Fibroblast of lung (primary cell): ENCODE data around the gene TF. TPM values are rescaled to one million over a fixed set of nuclear protein-coding genes. Genes with fewer than 3 reads are reported as not detected.

Source experiments
- DNase-seq, 2 donors: peaks; one replicate each; pipeline versions ENCODE4 v3.0.0 to v3.0.0-alpha.2; 2010; ENCODE audit warnings: low read depth in 2 of 2
- H2AFZ ChIP-seq: 2 replicates; pipeline ENCODE4 v1.5.1; 2012; ENCODE audit warnings: low read length, control low read depth, inconsistent platforms
- H3K27ac ChIP-seq: 2 replicates; pipeline ENCODE4 v1.5.1; 2011; ENCODE audit warnings: low read length, control low read depth; ENCODE audit not compliant: insufficient read depth
- H3K27me3 ChIP-seq: 2 replicates; pipeline ENCODE4 v1.5.1; 2011; ENCODE audit warnings: mild to moderate bottlenecking, low read length; ENCODE audit not compliant: control insufficient read depth, insufficient read depth
- H3K36me3 ChIP-seq: 2 replicates; pipeline ENCODE4 v1.5.1; 2011; ENCODE audit warnings: low read length; ENCODE audit not compliant: control insufficient read depth, insufficient read depth
- H3K4me1 ChIP-seq: 2 replicates; pipeline ENCODE4 v1.5.1; 2011; ENCODE audit warnings: low read length; ENCODE audit not compliant: control insufficient read depth, insufficient read depth; ENCODE audit errors: extremely low read depth
- H3K4me2 ChIP-seq: 2 replicates; pipeline ENCODE4 v1.5.1; 2011; ENCODE audit warnings: low read length, control low read depth; ENCODE audit not compliant: insufficient read depth; ENCODE audit errors: extremely low read depth
- H3K4me3 ChIP-seq, 4 experiments: fragments of 200-600 bp in 1 of 4; sonication (generic) in 1 of 4; replicated peaks in 1 of 4; 2 replicates each; pipeline ENCODE4 v1.5.1; 2011 to 2016; ENCODE audit warnings: low read length in 4 of 4, low read depth in 3 of 4, mild to moderate bottlenecking in 3 of 4, control low read depth in 2 of 4, inconsistent platforms in 1 of 4, mixed read lengths in 1 of 4; ENCODE audit not compliant: insufficient read depth in 1 of 4; ENCODE audit errors: control extremely low read depth in 1 of 4
- H3K79me2 ChIP-seq: 2 replicates; pipeline ENCODE4 v1.5.1; 2012; ENCODE audit warnings: mild to moderate bottlenecking, low read length, inconsistent platforms; ENCODE audit not compliant: control insufficient read depth, insufficient read depth
- H3K9ac ChIP-seq: 2 replicates; pipeline ENCODE4 v1.5.1; 2011; ENCODE audit warnings: mild to moderate bottlenecking, low read length, control low read depth; ENCODE audit not compliant: insufficient read depth
- H3K9me3 ChIP-seq: 2 replicates; pipeline ENCODE4 v1.5.1; 2012; ENCODE audit warnings: low read depth, low read length; ENCODE audit not compliant: control insufficient read depth, insufficient read depth
- H4K20me1 ChIP-seq: 2 replicates; pipeline ENCODE4 v1.5.1; 2011; ENCODE audit warnings: low read length; ENCODE audit not compliant: control insufficient read depth, insufficient read depth; ENCODE audit errors: extremely low read depth
- CTCF ChIP-seq, 2 donors: IDR thresholded peaks in 1 of 2; conservative IDR thresholded peaks in 1 of 2; 1 replicate in 1 of 2; 2 replicates in 1 of 2; pipeline ENCODE4 v1.5.1; 2011 to 2012; ENCODE audit warnings: low read length in 2 of 2, control low read depth in 1 of 2, inconsistent platforms in 1 of 2, low read depth in 1 of 2, mild to moderate bottlenecking in 1 of 2
- EZH2 ChIP-seq: IDR thresholded peaks from 2 replicates; pipeline ENCODE4 v1.5.1; 2012; ENCODE audit warnings: low read length, control low read depth, mild to moderate bottlenecking; ENCODE audit errors: missing control alignments
- polyA plus RNA-seq, 2 donors: library from polyadenylated mRNA; depleted of rRNA in 1 of 2; stranded (reverse) in 1 of 2; unstranded in 1 of 2; fragments of >200 nt; gene quantifications; 2 replicates each; pipeline ENCODE4 v1.2.1, GENCODE V29; 2011 to 2012; ENCODE audit warnings: missing spikeins in 1 of 2
- total RNA-seq: library from RNA; depleted of rRNA; stranded (reverse); fragments of >200 nt; gene quantifications from 2 replicates; pipeline ENCODE4 v1.2.1, GENCODE V29; 2014

Gene TF
- total and polyA plus RNA-seq, 2 donors (not counting 1 experiment from before 2014, with no cell fraction given): 0.05 to 0.33 TPM

GRCh38 chr3:133836497-133837158 lies 90.4 kb downstream of the TF start:
- H2AFZ ChIP-seq: no peak overlapping the region
- H3K4me1 ChIP-seq: no peaks in the 10 kb centered on the region
- H3K9me3 ChIP-seq: no peaks in the 10 kb centered on the region
- H3K27me3 ChIP-seq: peaks cover 2% of the 10 kb centered on the region
- no peak overlapping the region for H3K27ac ChIP-seq
- TF ChIP-seq CTCF (conservative IDR thresholded peaks at IDR 0.05 in 1 of 2, IDR thresholded peaks at IDR 0.05 in 1 of 2; ENCODE audit: low read depth in 1 of 2, low read length in 2 of 2): no peak
- no peak for TF ChIP-seq EZH2
- no peak for DNase-seq
- no peak overlapping the region for H3K9ac ChIP-seq
- H3K79me2 ChIP-seq: no peaks in the 10 kb centered on the region
- no peak overlapping the region for H3K4me3 ChIP-seq
- H3K36me3 ChIP-seq: no peaks in the 10 kb centered on the region
- no peaks in the 10 kb centered on the region for H4K20me1 ChIP-seq
- H3K4me2 ChIP-seq: no peak overlapping the region

GRCh38 chr3:133837487-133838295 lies 91.5 kb downstream of the TF start:
- Histone ChIP-seq H3K9ac (no peak overlapping the region), H3K79me2 (no peaks in the 10 kb centered on the region), H3K4me2 (no peak overlapping the region), H3K4me1 (no peaks in the 10 kb centered on the region), H3K27ac (no peak overlapping the region), H2AFZ (no peak overlapping the region), H3K9me3 (no peaks in the 10 kb centered on the region), H3K4me3 (no peak overlapping the region), H4K20me1 (no peaks in the 10 kb centered on the region), H3K27me3 (peaks cover 2% of the 10 kb centered on the region), H3K36me3 (no peaks in the 10 kb centered on the region)
- TF ChIP-seq EZH2: no peak
- TF ChIP-seq CTCF (conservative IDR thresholded peaks at IDR 0.05 in 1 of 2, IDR thresholded peaks at IDR 0.05 in 1 of 2; ENCODE audit: low read depth in 1 of 2, low read length in 2 of 2): no peak
- no peak for DNase-seq

DNA sequence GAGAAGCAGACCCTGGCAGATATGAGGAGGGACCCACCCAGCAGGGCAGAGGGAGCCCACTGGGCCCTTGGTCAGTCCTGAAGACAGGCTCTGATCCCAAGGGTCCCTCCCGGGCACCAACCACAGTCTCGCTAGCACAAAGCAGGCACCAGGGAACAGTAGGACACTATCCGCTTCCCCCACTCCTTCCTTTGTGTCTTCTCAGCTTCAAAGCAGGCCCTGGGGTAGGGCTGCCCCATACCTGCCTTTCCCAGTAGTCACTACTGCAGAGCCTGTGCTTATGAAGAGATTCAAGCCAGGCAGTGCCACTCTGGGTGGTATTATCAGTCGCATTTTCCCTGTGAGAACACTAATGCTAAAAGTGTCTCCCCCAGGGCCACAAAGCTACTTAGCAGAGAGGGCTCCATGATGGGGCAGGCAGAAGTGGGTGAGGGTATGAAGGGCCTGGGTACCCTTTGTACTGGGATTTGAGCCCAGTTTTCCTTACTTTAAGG lies 92.2 kb downstream of the TF start:
- H3K9me3 ChIP-seq: no peaks in the 10 kb centered on the region
- DNase-seq: no peak
- no peak overlapping the region for H3K4me2 ChIP-seq
- H3K27me3 ChIP-seq: peaks cover 2% of the 10 kb centered on the region
- no peak overlapping the region for H3K27ac ChIP-seq
- H2AFZ ChIP-seq: no peak overlapping the region
- H3K79me2 ChIP-seq: no peaks in the 10 kb centered on the region
- no peak for TF ChIP-seq CTCF (conservative IDR thresholded peaks at IDR 0.05 in 1 of 2, IDR thresholded peaks at IDR 0.05 in 1 of 2; ENCODE audit: low read depth in 1 of 2, low read length in 2 of 2)
- no peak for TF ChIP-seq EZH2
- no peaks in the 10 kb centered on the region for H3K36me3 ChIP-seq
- no peaks in the 10 kb centered on the region for H4K20me1 ChIP-seq
- H3K9ac ChIP-seq: no peak overlapping the region
- H3K4me3 ChIP-seq: no peak overlapping the region
- peaks cover 2% of the 10 kb centered on the region for H3K4me1 ChIP-seq
